Breast epithelium (tissue), 3 donors: ENCODE data around the gene KCTD16.

Experiments used
- CTCF ChIP-seq, 3 donors: fragments of 450-650 bp; IDR thresholded peaks; one replicate each; pipeline ENCODE4 v1.5.1; 2016 to 2017; ENCODE audit warnings: antibody characterized with exemption in 3 of 3, mild to moderate bottlenecking in 3 of 3, moderate library complexity in 3 of 3
- POLR2A ChIP-seq: fragments of 450-650 bp; IDR thresholded peaks from one replicate; pipeline ENCODE4 v1.6.1; 2016; ENCODE audit warnings: antibody characterized with exemption, mild to moderate bottlenecking, moderate library complexity

GRCh38 chr5:144328980-144329379 is 158.3 kb downstream of the KCTD16 start:
- TF ChIP-seq CTCF (IDR thresholded peaks at IDR 0.05) = no peak
- no peak for TF ChIP-seq POLR2A
